HEK293 (cell line): ENCODE measurements around the gene RBPJ.

Experiments used
- CTCF ChIA-PET: fragments of 350-600 bp; formaldehyde crosslinking; extraction: SDS; loops from one replicate; lab custom pipeline; 2021; ENCODE audit warnings: antibody characterized with exemption; lab: Yijun Ruan, JAX
- POLR2A ChIA-PET: fragments of 300-600 bp; formaldehyde crosslinking; extraction: SDS; loops from one replicate; lab custom pipeline; 2020; ENCODE audit warnings: antibody characterized with exemption, inconsistent platforms; lab: Yijun Ruan, JAX
- H3K27ac ChIP-seq: fragments of 200-500 bp; sonication (Bioruptor generic); 2 replicates; pipeline ENCODE4 v1.5.1; 2014; ENCODE audit warnings: low read depth, low read length, control low read depth, inconsistent platforms; ENCODE audit errors: extremely low read depth
- H3K36me3 ChIP-seq, 2 experiments: fragments of 200-500 bp in 1 of 2; sonication (Bioruptor generic) in 1 of 2; 1 replicate in 1 of 2; 2 replicates in 1 of 2; pipeline ENCODE4 v1.5.1; 2014 to 2017; ENCODE audit warnings: inconsistent platforms in 2 of 2, low read length in 2 of 2; ENCODE audit not compliant: control insufficient read depth in 2 of 2, insufficient read depth in 1 of 2
- H3K4me1 ChIP-seq: fragments of 200-500 bp; sonication (Bioruptor generic); 2 replicates; pipeline ENCODE4 v1.5.1; 2014; ENCODE audit warnings: mild to moderate bottlenecking, low read length, inconsistent platforms; ENCODE audit not compliant: control insufficient read depth, insufficient read depth
- H3K4me3 ChIP-seq: 2 replicates; pipeline ENCODE4 v1.5.1; 2011; ENCODE audit warnings: low read depth, mild to moderate bottlenecking, control low read depth, low read length, moderate library complexity
- H3K9me3 ChIP-seq: fragments of 200-500 bp; sonication (Bioruptor generic); 2 replicates; pipeline ENCODE4 v1.5.1; 2014; ENCODE audit warnings: low read depth, low read length, inconsistent platforms; ENCODE audit not compliant: control insufficient read depth, insufficient read depth
- BCL11A ChIP-seq: fragments of 450-650 bp; formaldehyde crosslinking; IDR thresholded peaks from 2 replicates; pipeline ENCODE4 v1.5.1; 2016; ENCODE audit warnings: low read depth, missing biosample characterization, missing genetic modification characterization
- BCL11B ChIP-seq: fragments of 450-650 bp; formaldehyde crosslinking; IDR thresholded peaks from 2 replicates; pipeline ENCODE4 v1.5.1; 2016; ENCODE audit warnings: low read depth, missing biosample characterization, missing genetic modification characterization
- GLI4 ChIP-seq: fragments of 450-650 bp; formaldehyde crosslinking; IDR thresholded peaks from 2 replicates; pipeline ENCODE4 v1.5.1; 2016; ENCODE audit warnings: missing biosample characterization, missing genetic modification characterization
- HOXC10 ChIP-seq: sonication (generic); formaldehyde crosslinking; IDR thresholded peaks from 2 replicates; pipeline ENCODE4 v1.8.1; 2023; ENCODE audit warnings: mild to moderate bottlenecking, missing genetic modification reagents
- OVOL3 ChIP-seq: fragments of 450-650 bp; formaldehyde crosslinking; IDR thresholded peaks from 2 replicates; pipeline ENCODE4 v1.5.1; 2016; ENCODE audit warnings: missing biosample characterization, missing genetic modification characterization
- PRDM1 ChIP-seq: fragments of 450-650 bp; formaldehyde crosslinking; IDR thresholded peaks from 2 replicates; pipeline ENCODE4; 2016; ENCODE audit warnings: missing biosample characterization, missing genetic modification characterization
- RBAK ChIP-seq: fragments of 450-650 bp; formaldehyde crosslinking; IDR thresholded peaks from 2 replicates; pipeline ENCODE4 v1.5.1; 2016; ENCODE audit warnings: missing biosample characterization, missing genetic modification characterization
- REST ChIP-seq: fragments of 450-650 bp; formaldehyde crosslinking; IDR thresholded peaks from 2 replicates; pipeline ENCODE4 v1.5.1; 2016; ENCODE audit warnings: missing biosample characterization, missing genetic modification characterization
- SP2 ChIP-seq: fragments of 450-650 bp; formaldehyde crosslinking; IDR thresholded peaks from 2 replicates; pipeline ENCODE4 v1.5.1; 2016; ENCODE audit warnings: missing biosample characterization, missing genetic modification characterization
- ZBTB44 ChIP-seq: fragments of 450-650 bp; IDR thresholded peaks from 2 replicates; pipeline ENCODE4 v1.5.1; 2018; ENCODE audit warnings: missing biosample characterization, mild to moderate bottlenecking, missing genetic modification characterization
- ZBTB7A ChIP-seq: fragments of 450-650 bp; formaldehyde crosslinking; IDR thresholded peaks from 2 replicates; pipeline ENCODE4 v1.5.1; 2016; ENCODE audit warnings: low read depth, missing biosample characterization, missing genetic modification characterization
- ZEB2 ChIP-seq: fragments of 450-650 bp; formaldehyde crosslinking; IDR thresholded peaks from 2 replicates; pipeline ENCODE4 v1.5.1; 2016; ENCODE audit warnings: missing biosample characterization, missing genetic modification characterization
- ZFP3 ChIP-seq: fragments of 450-650 bp; formaldehyde crosslinking; IDR thresholded peaks from 2 replicates; pipeline ENCODE4 v1.5.1; 2016; ENCODE audit warnings: low read depth, missing biosample characterization, missing genetic modification characterization
- ZNF121 ChIP-seq: fragments of 450-650 bp; formaldehyde crosslinking; IDR thresholded peaks from 2 replicates; pipeline ENCODE4 v1.5.1; 2016; ENCODE audit warnings: missing biosample characterization, missing genetic modification characterization
- ZNF138 ChIP-seq: fragments of 450-650 bp; formaldehyde crosslinking; IDR thresholded peaks from 2 replicates; pipeline ENCODE4 v1.5.1; 2016; ENCODE audit warnings: missing biosample characterization, missing genetic modification characterization, borderline replicate concordance
- ZNF140 ChIP-seq: fragments of 450-650 bp; formaldehyde crosslinking; IDR thresholded peaks from 2 replicates; pipeline ENCODE4 v1.5.1; 2016; ENCODE audit warnings: missing biosample characterization, missing genetic modification characterization
- ZNF157 ChIP-seq: fragments of 450-650 bp; formaldehyde crosslinking; IDR thresholded peaks from 2 replicates; pipeline ENCODE4 v1.5.1; 2016; ENCODE audit warnings: missing biosample characterization, missing genetic modification characterization
- ZNF175 ChIP-seq: fragments of 450-650 bp; formaldehyde crosslinking; IDR thresholded peaks from 2 replicates; pipeline ENCODE4 v1.5.1; 2016; ENCODE audit warnings: missing biosample characterization, missing genetic modification characterization
- ZNF274 ChIP-seq, 2 experiments: fragments of 200-500 bp in 1 of 2; fragments of 450-650 bp in 1 of 2; sonication (Bioruptor generic) in 1 of 2; formaldehyde crosslinking in 1 of 2; IDR thresholded peaks; 2 replicates each; pipeline versions ENCODE4 v1.5.1 to v1.6.1; 2014 to 2016; ENCODE audit warnings: borderline replicate concordance in 1 of 2, inconsistent platforms in 1 of 2, low read length in 1 of 2, missing biosample characterization in 1 of 2, missing genetic modification characterization in 1 of 2
- ZNF280C ChIP-seq: fragments of 450-650 bp; formaldehyde crosslinking; IDR thresholded peaks from 2 replicates; pipeline ENCODE4 v1.5.1; 2016; ENCODE audit warnings: missing biosample characterization, missing genetic modification characterization
- ZNF302 ChIP-seq: fragments of 450-650 bp; formaldehyde crosslinking; IDR thresholded peaks from 2 replicates; pipeline ENCODE4 v1.5.1; 2016; ENCODE audit warnings: missing biosample characterization, missing genetic modification characterization, low read depth
- ZNF488 ChIP-seq: fragments of 450-650 bp; formaldehyde crosslinking; IDR thresholded peaks from 2 replicates; pipeline ENCODE4 v1.5.1; 2016; ENCODE audit warnings: missing biosample characterization, missing genetic modification characterization
- ZNF530 ChIP-seq: fragments of 450-650 bp; formaldehyde crosslinking; IDR thresholded peaks from 2 replicates; pipeline ENCODE4 v1.5.1; 2016; ENCODE audit warnings: low read depth, missing biosample characterization, missing genetic modification characterization

Gene RBPJ

GRCh38 chr4:26299254-26299882 is 21.4 kb upstream of the RBPJ start:
- Histone ChIP-seq H3K4me1 (peaks cover 4% of the 10 kb centered on the region), H3K27ac (no peak overlapping the region), H3K4me3 (no peak overlapping the region), H3K36me3 (no peaks in the 10 kb centered on the region), H3K9me3 (no peaks in the 10 kb centered on the region)
- TF ChIP-seq ZFP3 (tag by site-specific recombination): no peak
- TF ChIP-seq ZNF140 (tag by site-specific recombination): no peak
- no peak for TF ChIP-seq ZNF121 (tag by site-specific recombination)
- no peak for TF ChIP-seq ZNF488 (tag by site-specific recombination)
- no peak for TF ChIP-seq ZBTB44
- TF ChIP-seq ZNF302: no peak
- TF ChIP-seq RBAK: no peak
- no peak for TF ChIP-seq PRDM1
- TF ChIP-seq ZEB2: no peak
- TF ChIP-seq ZNF138 (tag by site-specific recombination): no peak
- TF ChIP-seq ZBTB7A: no peak
- TF ChIP-seq BCL11A (tag by site-specific recombination): no peak
- TF ChIP-seq ZNF280C (tag by site-specific recombination): no peak
- no peak for TF ChIP-seq ZNF157
- no peak for TF ChIP-seq REST (tag by site-specific recombination)
- CTCF ChIA-PET: interaction anchor here (0.6 to 0.7 kb wide), 2 partner anchors 159 to 329 kb away, joined by 3 to 4 read pairs; no protein-coding TSS in a partner anchor
- POLR2A ChIA-PET: no interaction called here

GRCh38 chr4:26300314-26301307 is 20.2 kb upstream of the RBPJ start:
- TF ChIP-seq SP2 (tag by site-specific recombination) (no peak), OVOL3 (no peak), ZNF175 (tag by site-specific recombination) (no peak), ZNF302 (no peak), ZNF274 (IDR thresholded peaks at IDR 0.05; ENCODE audit: low read length) (no peak), ZNF274 (tag by site-specific recombination; IDR thresholded peaks at IDR 0.05; ENCODE audit: borderline replicate concordance) (no peak), ZNF530 (tag by site-specific recombination) (no peak), BCL11B (no peak), PRDM1 (no peak), HOXC10 (CRISPR knock-in tag) (no peak), GLI4 (no peak)
- TF ChIP-seq, all 188 proteins: peak for 0
- no peaks in the 10 kb centered on the region for H3K36me3 ChIP-seq

More at GRCh38 chr4:26300314-26301307, 20.2 kb upstream of the RBPJ start:
- Histone ChIP-seq H3K4me3 (no peak overlapping the region), H3K27ac (no peak overlapping the region), H3K4me1 (peaks cover 4% of the 10 kb centered on the region), H3K9me3 (no peaks in the 10 kb centered on the region)
- CTCF ChIA-PET: interaction anchor here (0.5 kb wide), 1 partner anchor 470 kb away, joined by 3 read pairs; no protein-coding TSS in a partner anchor
- POLR2A ChIA-PET: no interaction called here
